Left lung (tissue), 10 donors: Measurements from ENCODE around the gene PPME1. TPM values are rescaled to one million over a fixed set of nuclear protein-coding genes. Genes with fewer than 3 reads are reported as not detected.

Experiments
- ATAC-seq: fragments of 200-7000 bp; cut with Tn5 transposase; one replicate; pipeline ENCODE4 v1.9.1; 2020; ENCODE audit warnings: moderate library complexity
- DNase-seq, 4 donors: peaks; one replicate each; pipeline ENCODE4 v3.0.0-alpha.2; 2013 to 2020
- H3K27ac ChIP-seq, 2 donors: fragments of 200-600 bp; sonication (generic) in 1 of 2; one replicate each; pipeline versions ENCODE4 v1.5.0 to v1.8.0; 2020 to 2021
- H3K27me3 ChIP-seq, 2 donors: fragments of 200-600 bp; sonication (generic) in 1 of 2; one replicate each; pipeline versions ENCODE4 v1.5.0 to v1.8.0; 2020 to 2021
- H3K36me3 ChIP-seq, 2 donors: fragments of 200-600 bp; sonication (generic) in 1 of 2; one replicate each; pipeline versions ENCODE4 v1.5.0 to v1.8.0; 2020 to 2021
- H3K4me1 ChIP-seq, 2 donors: fragments of 200-600 bp; one replicate each; pipeline ENCODE4 v1.8.0; 2021
- H3K4me3 ChIP-seq, 2 donors: fragments of 200-600 bp; sonication (generic) in 1 of 2; one replicate each; pipeline versions ENCODE4 v1.5.0 to v1.8.0; 2020 to 2021; ENCODE audit warnings: mild to moderate bottlenecking in 1 of 2
- H3K9me3 ChIP-seq, 2 donors: fragments of 200-600 bp; sonication (generic) in 1 of 2; one replicate each; pipeline versions ENCODE4 v1.5.0 to v1.8.0; 2020 to 2021
- CTCF ChIP-seq, 2 donors: fragments of 200-600 bp; sonication (generic) in 1 of 2; IDR thresholded peaks; one replicate each; pipeline versions ENCODE4 v1.5.0 to v1.8.0; 2021; ENCODE audit warnings: antibody characterized with exemption in 2 of 2
- intact Hi-C, 2 donors: fragments of 100-400 bp; cut with DNase I; formaldehyde crosslinking; loops; one replicate each; pipeline versions ENCODE4 v1.11.2 to v1.14.2; 2022
- polyA plus RNA-seq, 6 donors: library from polyadenylated mRNA; unstranded; fragments of 120-200 nt; gene quantifications; one replicate each; pipeline ENCODE4 v1.2.1, GENCODE V29; 2013; ENCODE audit not compliant: insufficient read length in 6 of 6
- total RNA-seq, 2 donors: library from RNA; stranded (reverse); fragmentation: NEBNext Ultra II Directional; extraction: Animal tissue kit (Norgen Biotek cat#: 25700); gene quantifications; one replicate each; pipeline ENCODE4 v1.2.1, GENCODE V29; 2021
- donor health status: DM: no; HTN: yes; CAD: no.
- donor health status: DM: no; HTN: no; CAD: no.

PPME1 gene
- total and polyA plus RNA-seq, 8 donors: 30.8 to 48.0 (median 44.0) TPM

DNA sequence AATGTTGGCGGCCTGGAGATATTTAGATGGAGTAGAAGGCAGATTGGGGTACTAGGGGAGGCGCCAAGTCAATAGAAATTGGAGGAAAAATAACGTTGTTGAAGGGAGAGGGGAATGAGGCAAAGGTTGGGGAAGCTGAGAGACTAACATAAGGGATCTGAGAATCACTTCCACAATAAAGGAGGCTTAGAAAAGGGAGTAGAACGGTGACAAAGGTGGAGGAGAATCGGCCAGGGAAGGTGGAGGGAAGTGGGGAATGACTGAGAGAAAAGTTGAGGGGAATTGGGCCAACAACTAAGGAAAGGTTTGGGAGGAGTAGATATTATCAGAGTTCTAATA is 510 bp downstream of the PPME1 start:
- Histone ChIP-seq H3K9me3 (no peaks in the 10 kb centered on the region), H3K36me3 (peaks cover 0 to 18% of the 10 kb centered on the region in 2 donors), H3K27ac (peak overlapping the region; percentile 81 to 95), H3K4me1 (peaks cover 18 to 41% of the 10 kb centered on the region in 2 donors), H3K4me3 (peak overlapping the region; percentile 62 to 71), H3K27me3 (no peaks in the 10 kb centered on the region)
- DNase-seq (peak in 1 of 4 donors; percentile 2), ATAC-seq (no peak)
- intact Hi-C loops: no loop called here
- no peak for TF ChIP-seq CTCF (IDR thresholded peaks at IDR 0.05)

GRCh38 chr11:74171997-74172396 is 908 bp downstream of the PPME1 start:
- H3K9me3 ChIP-seq: no peaks in the 10 kb centered on the region
- H3K36me3 ChIP-seq: peaks cover 0 to 14% of the 10 kb centered on the region in 2 donors
- peaks cover 18 to 41% of the 10 kb centered on the region in 2 donors for H3K4me1 ChIP-seq
- no peaks in the 10 kb centered on the region for H3K27me3 ChIP-seq
- intact Hi-C loops: no loop called here
- no peak for TF ChIP-seq CTCF (IDR thresholded peaks at IDR 0.05)
- H3K4me3 ChIP-seq: peak overlapping the region; percentile 62 to 71
- peak overlapping the region; percentile 81 to 95 for H3K27ac ChIP-seq
- DNase-seq (peak in 2 of 4 donors; percentile 1 to 3), ATAC-seq (peak; percentile 8)

DNA sequence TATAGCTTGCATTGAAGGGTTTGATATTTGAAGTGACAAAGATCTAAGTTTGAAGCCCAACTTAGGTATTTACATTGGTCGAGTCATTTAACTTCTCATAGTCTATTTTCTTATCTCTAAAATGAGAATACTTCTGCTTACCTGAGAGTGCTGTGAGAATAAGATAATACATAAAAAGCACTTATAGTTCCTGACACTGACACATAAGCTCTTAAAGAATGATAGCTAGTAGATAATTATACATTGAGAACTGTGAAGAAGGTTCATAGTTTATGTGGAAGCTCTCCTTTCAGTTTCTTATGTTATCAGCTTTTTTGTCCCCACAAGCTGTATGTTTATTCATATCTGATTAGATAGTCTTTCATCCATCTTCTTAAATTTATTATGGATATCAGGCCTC is 4.8 kb downstream of the PPME1 start:
- ATAC-seq (no peak), DNase-seq (no peak)
- Histone ChIP-seq H3K27ac (no peak overlapping the region), H3K4me3 (no peak overlapping the region), H3K27me3 (no peaks in the 10 kb centered on the region), H3K9me3 (no peaks in the 10 kb centered on the region), H3K4me1 (peaks cover 10 to 22% of the 10 kb centered on the region in 2 donors), H3K36me3 (no peaks in the 10 kb centered on the region)
- TF ChIP-seq CTCF (IDR thresholded peaks at IDR 0.05): no peak
- intact Hi-C loops: no loop called here

GRCh38 chr11:74179234-74180052 is 8.4 kb downstream of the PPME1 start:
- ATAC-seq (no peak), DNase-seq (no peak)
- H3K4me1 ChIP-seq: no peaks in the 10 kb centered on the region
- H3K9me3 ChIP-seq: no peaks in the 10 kb centered on the region
- H3K27ac ChIP-seq: no peak overlapping the region
- TF ChIP-seq CTCF (IDR thresholded peaks at IDR 0.05): no peak
- H3K27me3 ChIP-seq: no peaks in the 10 kb centered on the region
- no peaks in the 10 kb centered on the region for H3K36me3 ChIP-seq
- H3K4me3 ChIP-seq: no peak overlapping the region
- intact Hi-C loops: no loop called here

GRCh38 chr11:74182635-74183034 is 11.5 kb downstream of the PPME1 start:
- ATAC-seq: no peak
- no peak overlapping the region for H3K4me3 ChIP-seq
- H3K4me1 ChIP-seq: no peaks in the 10 kb centered on the region
- intact Hi-C loops: no loop called here
- no peak for TF ChIP-seq CTCF (IDR thresholded peaks at IDR 0.05)
- H3K27ac ChIP-seq: no peak overlapping the region
- DNase-seq: no peak
- H3K27me3 ChIP-seq: no peaks in the 10 kb centered on the region
- H3K9me3 ChIP-seq: no peaks in the 10 kb centered on the region
- H3K36me3 ChIP-seq: no peaks in the 10 kb centered on the region
